GM21786 (cell line): ENCODE results near the gene ST3GAL4.

ENCODE experiments used
- ATAC-seq: cut with Tn5 transposase; IDR thresholded peaks from one replicate; pipeline ENCODE4 v1.9.1; 2021; ENCODE audit not compliant: unreplicated experiment

Gene ST3GAL4

DNA sequence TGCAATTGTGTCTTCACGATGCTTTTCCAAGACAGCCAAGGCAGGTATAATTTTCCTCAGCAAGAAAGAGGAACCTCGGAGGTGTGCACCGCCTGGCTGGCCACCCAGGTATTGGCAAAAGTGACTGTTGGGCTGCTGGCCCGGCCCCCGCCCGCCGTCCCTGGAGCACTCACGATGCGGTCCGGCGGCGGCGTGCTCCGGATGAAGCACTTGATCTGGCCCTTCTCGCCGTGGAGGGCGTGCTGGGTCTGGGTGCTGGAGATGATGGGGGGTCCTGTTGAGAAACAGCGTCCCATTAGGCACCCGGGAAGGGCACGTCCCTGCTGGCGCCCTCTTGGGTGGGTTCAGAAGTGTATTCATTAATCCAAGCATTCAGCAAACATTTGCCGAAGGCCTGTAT lies 84.8 kb downstream of the ST3GAL4 start:
- no peak for ATAC-seq

DNA sequence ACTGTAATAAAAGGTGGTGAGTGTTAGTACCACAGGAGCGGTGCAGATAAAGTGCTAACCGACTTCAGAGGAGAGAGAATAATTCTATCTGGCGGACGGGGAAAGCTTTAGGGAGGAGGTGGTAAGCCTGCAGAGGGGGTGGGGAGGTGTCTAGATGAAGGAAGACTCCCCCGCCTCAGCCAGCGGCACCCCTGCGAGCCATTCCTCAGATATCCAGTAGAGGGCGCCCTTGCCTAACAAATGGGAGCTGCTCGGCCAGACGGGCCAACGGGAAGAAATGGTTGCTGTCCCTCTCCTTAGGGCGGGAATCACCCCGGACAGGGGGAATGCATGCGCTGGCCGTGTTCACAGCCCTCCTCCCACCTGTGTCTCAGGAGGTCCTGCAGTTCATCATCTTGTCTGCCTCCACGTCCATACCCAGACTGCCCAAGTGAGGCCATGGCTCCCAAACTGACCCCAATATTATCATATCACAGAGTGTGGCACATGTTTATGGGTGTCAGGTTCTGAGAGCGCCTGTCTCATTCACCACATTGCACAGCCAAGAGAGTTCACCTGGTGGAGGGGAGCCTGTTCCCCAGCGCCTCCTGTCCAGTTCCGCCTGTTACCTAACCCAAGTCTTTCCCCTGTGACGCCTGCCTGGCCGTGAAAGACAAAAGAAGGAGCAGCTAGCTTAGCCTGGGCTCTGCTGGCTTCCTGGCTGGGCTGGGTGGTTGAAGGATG lies 85.5 kb downstream of the ST3GAL4 start:
- peak; percentile 49 for ATAC-seq

DNA sequence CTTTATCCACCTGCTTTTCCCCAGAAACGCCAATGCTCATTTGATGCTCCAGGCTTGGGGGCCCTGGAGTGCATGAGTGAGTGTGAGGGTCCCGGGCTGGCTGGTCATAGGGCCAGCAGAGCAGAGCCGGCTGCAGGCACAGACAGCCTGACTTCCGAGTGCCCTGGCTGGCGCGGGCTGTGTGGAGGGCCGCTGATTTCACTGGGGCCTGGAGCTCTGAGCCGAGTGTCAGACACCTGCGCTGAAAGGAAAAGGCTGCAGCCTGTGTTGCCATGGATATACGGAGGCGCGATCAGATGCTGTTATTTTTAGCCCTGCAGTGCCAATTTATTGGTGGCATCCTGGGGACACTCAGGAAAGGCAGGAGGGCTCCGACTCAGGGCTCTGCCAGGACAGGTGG lies 87.6 kb downstream of the ST3GAL4 start:
- no peak for ATAC-seq

DNA sequence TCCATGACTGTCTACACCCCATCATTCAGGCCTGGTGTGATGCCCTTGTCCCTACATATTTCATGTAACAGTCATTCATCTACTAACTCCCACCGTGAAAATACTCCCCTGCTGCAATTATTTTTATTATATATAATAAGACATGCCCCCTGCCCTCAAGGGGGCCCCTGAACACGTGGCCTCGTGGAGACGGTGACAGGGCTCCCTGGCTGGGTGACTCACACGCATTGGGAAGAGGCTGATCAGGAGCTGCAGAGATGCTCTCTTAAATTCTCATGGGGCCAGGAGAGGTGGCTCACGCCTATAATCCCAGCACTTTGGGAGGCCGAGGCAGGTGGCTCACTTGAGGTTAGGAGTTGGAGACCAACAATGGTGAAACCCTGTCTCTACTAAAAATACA lies 88.6 kb downstream of the ST3GAL4 start:
- ATAC-seq, result no peak

DNA sequence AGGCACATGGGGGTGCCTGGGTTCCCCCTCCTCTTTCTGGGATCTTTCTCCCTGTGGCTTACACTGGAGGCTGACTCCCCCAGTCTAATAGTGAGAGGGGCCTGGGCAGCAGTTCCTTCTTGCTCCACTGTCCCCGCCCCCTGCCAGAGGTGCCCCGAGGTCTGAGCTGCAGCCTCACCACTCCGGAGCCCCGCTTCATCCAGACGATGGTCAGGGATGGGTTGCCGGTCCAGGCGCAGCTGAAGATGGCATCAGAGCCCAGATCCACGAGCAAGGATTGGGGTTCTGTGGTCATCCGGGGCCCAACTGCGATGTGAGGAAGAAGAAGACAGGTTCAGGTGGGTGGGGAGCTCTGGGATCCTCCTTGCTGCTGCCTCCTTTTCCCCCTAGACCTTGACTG lies 91.1 kb downstream of the ST3GAL4 start:
- ATAC-seq, result no peak

DNA sequence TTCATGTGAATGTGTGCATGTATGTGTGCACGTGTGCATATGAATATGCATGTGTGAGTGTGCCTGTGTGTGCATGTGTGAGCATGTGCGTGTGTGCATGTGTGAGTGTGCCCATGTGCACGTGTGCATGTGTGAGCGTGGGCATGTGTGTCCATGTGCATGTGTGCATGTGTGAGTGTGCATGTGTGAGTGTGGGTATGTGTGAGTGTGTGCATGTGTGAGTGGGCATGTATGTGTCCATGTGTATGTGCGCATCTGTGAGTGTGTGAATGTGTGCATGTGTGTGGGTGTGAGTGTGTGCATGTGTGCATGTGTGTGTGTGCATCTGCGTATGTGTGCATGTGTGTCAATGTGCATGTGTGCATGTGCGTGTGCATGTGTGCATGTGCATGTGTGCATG lies 94.7 kb downstream of the ST3GAL4 start:
- no peak for ATAC-seq

DNA sequence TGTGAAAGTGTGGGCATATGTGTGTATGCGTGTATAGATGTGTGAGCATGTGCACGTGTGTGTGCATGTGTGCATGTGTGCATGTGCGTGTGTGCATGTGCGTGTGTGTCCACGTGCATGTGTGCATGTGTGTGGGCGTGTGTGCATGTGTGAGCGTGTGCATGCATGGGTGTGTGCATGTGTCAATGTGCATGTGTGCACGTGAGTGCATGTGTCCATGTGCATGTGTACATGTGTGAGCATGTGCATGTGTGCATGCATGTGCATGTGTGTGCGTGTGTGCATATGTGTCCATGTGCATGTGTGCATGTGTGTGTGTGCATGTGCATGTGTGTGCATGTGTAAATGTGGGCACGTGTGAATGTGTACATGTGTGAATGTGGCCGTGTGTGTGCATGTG lies 95.3 kb downstream of the ST3GAL4 start:
- no peak for ATAC-seq

DNA sequence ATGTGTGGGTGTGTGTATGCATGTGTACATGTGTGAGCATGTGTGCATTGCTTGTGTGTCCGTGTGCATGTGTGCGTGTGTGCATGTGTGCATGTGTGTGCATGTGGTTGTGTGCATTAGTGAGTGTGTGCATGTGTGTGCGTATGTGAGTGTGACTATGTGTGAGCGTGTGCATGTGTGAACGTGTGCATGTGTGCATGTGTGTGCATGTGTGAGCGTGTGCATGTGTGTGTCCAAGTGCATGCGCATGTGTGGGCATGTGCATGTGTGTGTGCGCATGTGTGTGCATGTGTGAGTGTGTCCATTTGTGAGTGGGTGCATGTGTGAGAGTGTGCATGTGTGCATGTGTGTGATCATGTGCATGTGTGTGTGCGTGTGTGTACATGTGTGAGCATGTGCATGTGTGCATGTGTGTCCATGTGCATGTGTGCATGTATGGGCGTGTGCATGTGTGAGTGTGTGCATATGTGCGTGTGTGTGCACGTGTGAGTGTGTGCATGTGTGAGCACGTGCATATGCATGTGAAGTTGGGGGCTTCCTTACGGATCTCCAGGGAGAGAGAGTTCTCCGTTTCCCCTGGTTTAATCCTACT lies 95.8 kb downstream of the ST3GAL4 start:
- ATAC-seq, result no peak

DNA sequence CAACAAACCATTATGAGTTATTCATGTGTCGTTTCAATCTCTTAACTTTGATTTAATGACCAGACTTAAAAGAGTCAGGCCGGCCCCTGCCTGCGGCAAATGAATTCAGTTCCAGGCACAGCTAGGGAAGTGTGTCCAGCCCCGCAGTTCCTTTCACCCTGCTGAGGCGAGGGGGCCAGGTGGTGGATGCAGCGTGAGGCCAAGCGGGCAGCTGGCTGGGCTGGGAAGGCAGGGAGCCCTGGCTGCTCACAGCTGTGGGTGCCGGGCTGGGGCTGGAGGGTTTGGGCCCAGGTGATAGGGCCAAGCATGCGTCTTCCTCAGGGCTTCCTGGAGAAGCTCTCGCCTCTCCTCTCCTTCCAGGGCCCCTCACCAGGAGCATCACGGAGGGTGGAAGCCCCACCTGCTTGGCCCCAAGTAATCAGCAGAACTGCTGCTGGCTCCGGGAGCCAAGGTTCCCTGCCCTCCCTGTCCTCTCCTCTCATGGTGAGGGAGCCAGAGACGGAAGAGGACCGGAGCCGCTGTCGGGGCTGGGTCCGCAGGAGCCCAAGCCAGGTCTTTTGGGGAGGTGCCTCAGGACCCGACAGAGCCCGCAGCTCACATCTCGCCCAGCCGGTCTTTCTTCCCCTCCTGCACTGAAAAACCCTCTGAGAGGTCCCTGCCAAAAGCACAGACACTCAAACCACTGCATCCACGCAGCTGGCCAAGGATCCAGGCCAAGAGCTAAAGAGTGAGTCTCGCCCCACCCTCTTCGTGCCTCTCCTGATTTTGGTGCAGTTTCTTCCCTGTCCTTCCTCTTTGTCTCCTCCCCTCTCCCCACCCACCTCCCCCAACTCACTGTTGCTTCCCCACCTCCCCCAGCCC lies 97.0 kb downstream of the ST3GAL4 start:
- no peak for ATAC-seq

DNA sequence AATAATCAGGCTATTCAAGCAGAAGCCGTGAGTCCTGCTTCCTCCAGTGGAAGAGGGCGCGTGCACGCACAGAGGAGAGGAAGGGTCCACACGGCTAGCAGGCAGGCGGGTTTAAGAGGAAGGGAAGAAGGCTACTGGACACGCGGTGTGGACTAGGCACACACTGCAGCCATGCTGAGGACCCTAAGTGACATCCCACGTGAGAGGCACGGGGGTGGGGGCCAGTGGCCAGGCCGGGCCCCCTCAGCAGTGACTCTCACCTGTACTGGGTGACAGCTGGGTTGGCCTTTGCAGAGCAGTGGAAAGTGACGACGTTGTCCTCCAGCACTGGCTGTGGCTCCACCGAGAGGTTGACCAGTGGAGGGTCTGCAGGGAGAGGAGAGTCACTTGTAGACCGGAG lies 100.6 kb downstream of the ST3GAL4 start:
- ATAC-seq, result no peak

DNA sequence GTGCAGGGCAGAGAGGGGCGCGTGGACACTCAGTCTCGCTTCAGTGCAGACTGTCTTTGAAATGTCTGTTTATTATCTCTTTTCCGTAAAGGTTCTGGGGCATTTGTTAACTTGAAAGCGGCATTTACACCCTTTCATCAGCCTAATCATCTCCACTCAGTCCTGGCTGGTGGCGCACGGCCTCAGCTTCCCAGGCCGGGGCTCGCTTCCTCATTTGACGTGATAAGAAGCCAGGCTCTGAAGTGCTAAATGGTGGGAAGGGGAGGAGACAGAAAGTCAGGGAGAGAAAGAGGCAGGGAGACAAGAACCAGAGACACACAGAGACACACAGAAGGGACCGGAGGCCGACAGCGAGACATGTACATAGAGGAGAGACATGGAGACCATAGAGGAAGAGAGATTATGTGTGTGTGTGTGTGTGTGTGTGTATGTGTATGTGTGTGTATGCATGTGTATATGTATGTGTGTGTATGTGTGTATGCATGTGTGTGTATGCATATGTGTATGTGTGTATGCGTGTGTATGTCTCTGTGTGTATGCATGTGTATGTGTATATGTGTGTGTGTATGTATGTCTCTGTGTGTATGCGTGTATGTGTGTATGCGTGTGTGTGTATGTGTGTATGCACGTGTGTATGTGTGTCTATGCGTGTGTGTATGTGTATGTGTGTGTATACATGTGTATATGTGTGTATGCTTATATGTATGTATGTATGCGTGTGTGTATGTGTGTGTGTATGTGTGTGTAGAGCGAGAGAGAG lies 101.5 kb downstream of the ST3GAL4 start:
- ATAC-seq, result no peak

DNA sequence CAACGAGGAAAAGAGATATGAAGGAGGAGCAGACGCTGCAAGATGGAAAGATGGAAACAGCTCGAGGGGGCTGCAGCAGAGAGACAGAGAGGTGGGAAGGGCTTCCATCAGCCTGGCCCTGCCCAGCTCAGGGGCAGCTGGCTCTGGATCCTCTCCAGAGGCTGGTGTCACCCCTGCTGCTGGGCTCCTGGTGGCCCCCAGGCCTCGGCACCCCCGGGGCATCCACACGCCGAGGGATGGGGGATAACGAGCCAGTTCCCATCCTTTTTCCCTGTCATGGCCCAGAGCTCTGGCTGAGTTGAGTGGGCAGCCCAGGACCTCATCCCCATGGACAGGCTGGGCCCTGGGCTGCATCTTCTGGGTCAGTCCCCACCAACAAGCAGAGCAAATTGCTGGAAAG lies 102.3 kb downstream of the ST3GAL4 start:
- no peak for ATAC-seq

DNA sequence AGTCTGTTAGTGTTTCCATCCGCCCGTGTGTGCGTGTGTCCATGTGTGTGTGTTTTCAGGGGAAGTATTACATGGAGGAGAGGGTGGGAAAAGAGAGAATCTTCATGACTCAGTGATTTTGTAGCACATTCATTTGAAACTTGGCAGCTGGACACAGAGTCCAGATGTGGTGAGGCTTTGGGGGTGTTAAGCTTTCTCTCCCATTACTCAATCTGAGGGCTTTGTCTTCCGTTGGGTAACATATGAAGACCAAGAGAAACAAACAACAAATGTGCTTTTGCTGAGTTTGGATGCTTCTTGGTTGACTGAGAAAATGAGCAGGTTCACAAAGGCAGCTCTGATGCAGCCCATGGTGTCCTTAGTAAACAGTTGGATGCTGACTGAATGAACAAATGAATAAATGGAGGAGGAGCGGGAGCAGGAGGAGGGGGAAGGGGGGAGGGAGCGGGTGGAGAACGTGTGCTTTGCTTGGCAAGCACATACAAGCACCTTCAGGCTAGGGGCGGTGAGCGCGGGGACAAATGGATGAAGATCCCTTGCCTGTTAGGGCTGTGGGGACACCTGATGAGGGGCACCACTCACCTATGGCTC lies 104.3 kb downstream of the ST3GAL4 start:
- no peak for ATAC-seq

DNA sequence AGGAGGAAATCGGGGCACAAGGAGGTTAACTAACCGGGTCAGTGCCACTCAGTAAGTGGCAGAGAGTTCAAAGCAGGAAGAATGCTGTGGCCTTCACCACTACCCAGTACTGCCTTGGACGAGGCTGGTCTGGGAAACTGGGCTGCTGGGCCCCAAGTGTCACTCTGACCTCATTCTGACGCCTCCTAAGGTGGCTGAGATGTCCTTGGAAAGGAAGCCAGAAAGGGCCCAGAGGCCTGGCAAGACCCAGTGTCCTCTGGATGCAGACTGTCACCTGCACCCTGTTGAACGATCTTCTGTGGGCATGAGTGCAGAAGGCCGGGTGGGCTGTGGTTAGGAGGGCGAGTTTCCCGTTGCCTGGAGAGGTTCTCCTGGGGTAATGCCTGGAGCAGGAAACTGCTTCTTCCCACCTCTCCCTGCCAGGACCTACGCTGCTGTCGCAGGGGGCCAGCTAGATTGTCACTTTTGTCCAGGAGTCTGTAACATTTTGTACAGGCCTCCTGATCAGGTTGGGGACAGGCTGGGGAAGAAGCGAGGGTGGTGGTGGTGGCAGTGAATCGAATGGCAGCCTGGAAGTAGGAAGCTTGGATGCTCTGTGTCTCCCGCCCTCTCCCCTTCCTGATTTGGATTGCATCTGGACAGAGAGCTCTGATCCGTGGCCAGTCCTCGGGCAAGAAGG lies 105.1 kb downstream of the ST3GAL4 start:
- no peak for ATAC-seq

DNA sequence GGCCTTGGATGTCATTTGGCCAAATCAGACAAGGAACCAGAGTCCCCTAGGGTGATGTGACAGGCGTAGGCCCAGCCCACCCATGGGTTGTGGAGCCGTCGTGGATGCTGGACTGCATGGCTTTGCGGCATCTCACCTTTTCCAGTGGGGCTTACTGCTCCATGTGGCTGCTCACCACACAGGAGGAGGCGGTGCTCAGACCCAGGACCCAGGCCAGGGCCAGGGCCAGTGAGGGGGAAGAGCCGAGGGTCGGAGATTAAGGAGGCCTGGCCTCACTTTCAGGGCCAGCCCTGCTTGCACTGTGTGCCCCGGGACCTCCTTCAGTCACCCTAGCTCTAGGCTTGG lies 105.6 kb downstream of the ST3GAL4 start:
- no peak for ATAC-seq

DNA sequence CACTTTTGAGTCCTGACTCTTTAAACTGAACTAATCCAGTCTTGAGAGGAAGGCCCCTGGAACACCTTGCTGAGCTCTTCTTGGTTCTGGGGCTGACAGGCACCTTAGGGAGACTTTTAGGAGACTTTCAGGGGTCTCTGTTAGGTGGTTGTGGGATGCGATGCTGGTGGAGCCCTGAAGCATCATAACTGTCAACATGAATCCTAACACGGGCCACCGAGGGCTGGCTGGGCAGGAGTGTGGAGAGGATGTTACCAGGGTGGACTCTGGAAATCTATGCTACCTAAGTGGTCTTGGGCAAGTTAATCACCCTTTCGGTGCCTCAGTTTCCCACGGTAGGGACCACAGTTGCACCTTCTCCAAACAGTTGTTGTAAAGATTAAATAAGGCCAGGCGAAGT lies 106.5 kb downstream of the ST3GAL4 start:
- no peak for ATAC-seq

DNA sequence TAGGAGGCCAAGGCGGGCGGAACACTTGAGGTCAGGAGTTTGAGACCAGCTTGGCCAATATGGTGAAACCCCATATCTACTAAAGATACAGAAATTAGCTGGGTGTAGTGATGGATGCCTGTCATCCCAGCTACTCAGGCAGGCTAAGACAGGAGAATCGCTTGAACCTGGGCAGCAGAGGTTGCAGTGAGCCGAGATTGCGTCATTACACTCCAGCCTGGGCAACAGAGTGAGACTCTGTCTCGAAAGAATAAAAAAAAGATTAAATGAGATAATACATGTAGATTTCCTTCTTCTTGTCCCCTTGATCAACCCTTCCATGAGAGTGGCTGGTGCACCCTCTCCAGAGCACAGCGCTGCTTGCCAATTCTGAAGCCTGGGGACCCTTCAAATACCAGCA lies 106.9 kb downstream of the ST3GAL4 start:
- ATAC-seq, result no peak
